Upper lobe of left lung (tissue), 4 donors: Measurements from ENCODE around the gene DGCR8.

Experiments used
- CTCF ChIP-seq, 6 experiments: fragments of 450-650 bp in 4 of 6; fragments of 200-600 bp in 2 of 6; sonication (generic) in 2 of 6; IDR thresholded peaks; one replicate each; pipeline ENCODE4 v1.5.1; 2016 to 2019; ENCODE audit warnings: antibody characterized with exemption in 6 of 6
- EP300 ChIP-seq, 4 donors: sonication (generic); formaldehyde crosslinking; IDR thresholded peaks; one replicate each; pipeline ENCODE4 v1.5.1; 2017; ENCODE audit warnings: antibody characterized with exemption in 4 of 4, control low read depth in 2 of 4
- POLR2A ChIP-seq, 4 donors: fragments of 450-650 bp; IDR thresholded peaks; one replicate each; pipeline ENCODE4 v1.5.1; 2016 to 2017; ENCODE audit warnings: antibody characterized with exemption in 4 of 4, mild to moderate bottlenecking in 2 of 4
- POLR2AphosphoS5 ChIP-seq, 2 donors: sonication (generic); formaldehyde crosslinking; IDR thresholded peaks; one replicate each; pipeline ENCODE4 v1.5.1; 2017; ENCODE audit warnings: antibody characterized with exemption in 2 of 2

- TF ChIP-seq POLR2A (IDR thresholded peaks at IDR 0.05) (no peak), EP300 (IDR thresholded peaks at IDR 0.05) (no peak), CTCF (IDR thresholded peaks at IDR 0.05) (no peak), POLR2AphosphoS5 (IDR thresholded peaks at IDR 0.05) (no peak)
These were observed 60.0 kb downstream of the DGCR8 start for GRCh38 chr22:20140107-20140445.
